ENCODE measurements around the gene PAN2. TPM values are rescaled to one million over a fixed set of nuclear protein-coding genes. Genes with fewer than 3 reads are reported as not detected.

PAN2 gene
- total and polyA plus RNA-seq, 8 donors, result 4.9 to 146 (median 45.3) TPM

GRCh38 chr12:56377310-56377988, 43.6 kb upstream of the PAN2 start:
- no peak overlapping the region for H3K4me3 ChIP-seq
- no peaks in the 10 kb centered on the region for H3K36me3 ChIP-seq
- 57 to 70% (median 65%) methylated on average over 4 of the region's 4 CpGs for WGBS, 5 donors
- H3K27me3 ChIP-seq, result no peaks in the 10 kb centered on the region
- TF ChIP-seq EP300 (IDR thresholded peaks at IDR 0.05) (no peak), POLR2AphosphoS5 (IDR thresholded peaks at IDR 0.05) (no peak), CTCF (IDR thresholded peaks at IDR 0.05) (no peak), POLR2A (IDR thresholded peaks at IDR 0.05) (no peak)
- no peak overlapping the region for H3K27ac ChIP-seq
- H3K4me1 ChIP-seq, result no peaks in the 10 kb centered on the region
- intact Hi-C loops (cut with DNase I; ENCODE audit: low total_unique reads), result no loop called here
- no peaks in the 10 kb centered on the region for H3K9me3 ChIP-seq
- no peak for DNase-seq

GRCh38 chr12:56375598-56376434, 42.0 kb upstream of the PAN2 start:
- DNase-seq, result no peak
- no peak overlapping the region for H3K27ac ChIP-seq
- H3K27me3 ChIP-seq, result no peaks in the 10 kb centered on the region
- intact Hi-C loops (cut with DNase I; ENCODE audit: low total_unique reads), result no loop called here
- H3K4me3 ChIP-seq, result no peak overlapping the region
- H3K4me1 ChIP-seq, result no peaks in the 10 kb centered on the region
- H3K9me3 ChIP-seq, result no peaks in the 10 kb centered on the region
- no peaks in the 10 kb centered on the region for H3K36me3 ChIP-seq
- 73 to 87% (median 83%) methylated on average over 11 of the region's 11 CpGs for WGBS, 5 donors
- no peak for TF ChIP-seq POLR2AphosphoS5 (IDR thresholded peaks at IDR 0.05)
- no peak for TF ChIP-seq POLR2A (IDR thresholded peaks at IDR 0.05)
- no peak for TF ChIP-seq EP300 (IDR thresholded peaks at IDR 0.05)
- TF ChIP-seq CTCF (IDR thresholded peaks at IDR 0.05), result no peak

- no peaks in the 10 kb centered on the region for H3K27me3 ChIP-seq
- DNase-seq, result no peak
- no peaks in the 10 kb centered on the region for H3K4me1 ChIP-seq
- H3K36me3 ChIP-seq, result no peaks in the 10 kb centered on the region
- TF ChIP-seq POLR2AphosphoS5 (IDR thresholded peaks at IDR 0.05) (no peak), EP300 (IDR thresholded peaks at IDR 0.05) (no peak), POLR2A (IDR thresholded peaks at IDR 0.05) (no peak), CTCF (IDR thresholded peaks at IDR 0.05) (no peak)
- 70 to 77% (median 72%) methylated on average over 7 of the region's 7 CpGs for WGBS, 5 donors
- intact Hi-C loops (cut with DNase I; ENCODE audit: low total_unique reads), result no loop called here
- no peaks in the 10 kb centered on the region for H3K9me3 ChIP-seq
- H3K4me3 ChIP-seq, result no peak overlapping the region
- H3K27ac ChIP-seq, result no peak overlapping the region
Observed at GRCh38 chr12:56374726-56375597, 41.2 kb upstream of the PAN2 start.

GRCh38 chr12:56373515-56373914, 39.7 kb upstream of the PAN2 start:
- 89 to 100% (median 98%) methylated on average over 1 of the region's 1 CpG for WGBS, 5 donors
- TF ChIP-seq CTCF (IDR thresholded peaks at IDR 0.05), result no peak
- TF ChIP-seq POLR2A (IDR thresholded peaks at IDR 0.05), result no peak
- intact Hi-C loops (cut with DNase I; ENCODE audit: low total_unique reads), result no loop called here

More at GRCh38 chr12:56373515-56373914, 39.7 kb upstream of the PAN2 start:
- Histone ChIP-seq H3K27me3 (no peaks in the 10 kb centered on the region), H3K36me3 (no peaks in the 10 kb centered on the region), H3K4me1 (no peaks in the 10 kb centered on the region), H3K27ac (no peak overlapping the region), H3K9me3 (no peaks in the 10 kb centered on the region), H3K4me3 (no peak overlapping the region)
- DNase-seq, result no peak
